Left renal cortex interstitium (tissue), 4 donors: ENCODE results near the gene GPATCH3. TPM values are rescaled to one million over a fixed set of nuclear protein-coding genes. Genes with fewer than 3 reads are reported as not detected.
"Not testable (repeated sequence)": the region's sequence is repeated elsewhere in the genome, so short reads cannot be mapped to it uniquely, and the experiment has no call there.

Source experiments
- DNase-seq, 4 donors: peaks; one replicate each; pipeline ENCODE4 v3.0.0-alpha.2; 2013; ENCODE audit warnings: low read depth in 4 of 4, low spot score in 2 of 4, missing footprints in 1 of 4
- polyA plus RNA-seq, 4 donors: library from polyadenylated mRNA; unstranded; fragments of 120-200 nt; gene quantifications; one replicate each; pipeline ENCODE4 v1.2.1, GENCODE V29; 2013; ENCODE audit not compliant: insufficient read length in 4 of 4

Gene GPATCH3
- polyA plus RNA-seq, 4 donors = 15.1 to 17.0 (median 16.0) TPM

DNA sequence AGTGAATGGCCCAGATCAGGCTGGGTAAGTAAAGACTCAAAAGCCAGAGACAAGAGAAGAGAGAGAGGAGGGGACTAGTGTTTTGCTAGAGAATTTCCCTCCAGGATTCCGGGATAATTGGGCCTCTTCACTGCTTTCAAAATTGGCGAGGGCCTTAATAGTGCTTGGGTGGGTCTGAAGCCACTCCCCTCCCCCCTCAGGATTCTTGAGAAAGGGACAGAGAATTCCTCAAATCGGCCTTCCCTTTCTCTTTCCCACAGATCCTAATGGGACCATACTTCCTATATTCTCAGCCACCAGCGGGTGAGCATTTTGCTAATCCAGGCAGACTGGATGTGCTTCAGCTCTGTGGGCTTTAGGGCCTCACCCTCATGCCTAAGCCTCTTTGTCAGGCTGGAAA is 25.4 kb downstream of the GPATCH3 start:
- no peak for DNase-seq

DNA sequence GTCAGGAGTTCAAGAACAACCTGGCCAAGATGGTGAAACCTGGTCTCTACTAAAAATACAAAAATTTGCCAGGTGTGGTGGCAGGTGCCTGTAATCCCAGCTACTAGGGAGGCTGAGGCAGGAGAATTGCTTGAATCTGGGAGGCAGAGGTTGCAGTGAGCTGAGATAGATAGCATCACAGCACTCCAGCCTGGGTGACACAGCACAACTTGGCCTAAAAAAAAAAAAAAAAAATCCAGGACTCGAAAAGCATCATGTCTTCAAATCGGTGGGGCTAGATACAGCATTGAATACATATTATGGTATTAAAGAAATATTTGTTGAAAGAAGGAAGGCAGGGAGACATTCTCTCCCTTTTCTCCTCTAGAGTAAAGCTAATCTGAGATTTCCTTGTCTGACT is 27.2 kb downstream of the GPATCH3 start:
- not testable (repeated sequence) for DNase-seq

DNA sequence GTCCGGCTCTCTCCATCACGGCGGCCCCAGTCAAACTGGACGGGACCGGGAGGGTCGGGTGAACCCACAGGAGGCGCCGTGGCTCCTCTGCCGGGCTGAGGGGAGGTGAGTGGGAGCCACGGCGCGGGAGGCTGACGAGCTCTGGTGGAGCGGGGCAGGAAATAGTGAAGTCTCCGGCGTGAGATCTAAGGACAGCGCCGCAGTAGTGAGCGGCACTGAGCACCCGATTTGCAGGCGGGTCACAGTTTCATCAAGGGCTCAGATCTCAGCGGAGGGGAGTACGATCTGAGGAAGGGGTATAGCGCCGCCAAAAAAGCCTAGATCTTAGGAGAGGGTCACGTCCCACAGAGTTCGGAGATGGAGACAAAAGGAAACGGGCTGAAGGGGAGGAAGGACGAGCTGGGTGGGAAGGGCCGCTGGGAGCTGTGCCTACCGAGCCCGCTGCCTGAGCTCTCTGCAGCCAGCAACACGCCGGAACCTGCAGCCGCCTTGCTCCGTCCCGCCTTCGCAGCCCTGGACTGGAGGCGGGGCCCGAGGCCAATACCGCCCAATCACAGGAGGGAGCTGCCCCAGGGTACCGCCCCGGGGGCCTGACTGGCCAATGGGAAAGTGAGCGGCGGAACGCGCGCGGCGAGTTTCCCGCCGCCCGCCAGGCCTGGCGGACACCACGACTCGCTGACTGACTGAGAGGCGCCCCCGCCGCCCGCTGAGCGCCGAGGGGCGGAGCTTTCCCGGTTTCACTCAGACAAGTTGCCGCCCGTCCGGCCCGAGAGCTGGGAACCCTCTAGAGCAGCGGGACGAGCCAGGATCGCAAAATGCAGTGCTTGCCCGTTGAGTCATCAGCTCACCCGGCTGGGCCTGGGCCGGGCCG is 35.4 kb downstream of the GPATCH3 start:
- DNase-seq = peak; percentile 87 to 93 (median 91)

DNA sequence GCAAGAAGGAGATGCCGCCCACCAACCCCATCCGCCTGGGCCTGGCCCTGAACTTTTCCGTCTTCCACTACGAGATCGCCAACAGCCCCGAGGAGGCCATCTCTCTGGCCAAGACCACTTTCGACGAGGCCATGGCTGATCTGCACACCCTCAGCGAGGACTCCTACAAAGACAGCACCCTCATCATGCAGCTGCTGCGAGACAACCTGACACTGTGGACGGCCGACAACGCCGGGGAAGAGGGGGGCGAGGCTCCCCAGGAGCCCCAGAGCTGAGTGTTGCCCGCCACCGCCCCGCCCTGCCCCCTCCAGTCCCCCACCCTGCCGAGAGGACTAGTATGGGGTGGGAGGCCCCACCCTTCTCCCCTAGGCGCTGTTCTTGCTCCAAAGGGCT is 36.6 kb downstream of the GPATCH3 start:
- DNase-seq = no peak

DNA sequence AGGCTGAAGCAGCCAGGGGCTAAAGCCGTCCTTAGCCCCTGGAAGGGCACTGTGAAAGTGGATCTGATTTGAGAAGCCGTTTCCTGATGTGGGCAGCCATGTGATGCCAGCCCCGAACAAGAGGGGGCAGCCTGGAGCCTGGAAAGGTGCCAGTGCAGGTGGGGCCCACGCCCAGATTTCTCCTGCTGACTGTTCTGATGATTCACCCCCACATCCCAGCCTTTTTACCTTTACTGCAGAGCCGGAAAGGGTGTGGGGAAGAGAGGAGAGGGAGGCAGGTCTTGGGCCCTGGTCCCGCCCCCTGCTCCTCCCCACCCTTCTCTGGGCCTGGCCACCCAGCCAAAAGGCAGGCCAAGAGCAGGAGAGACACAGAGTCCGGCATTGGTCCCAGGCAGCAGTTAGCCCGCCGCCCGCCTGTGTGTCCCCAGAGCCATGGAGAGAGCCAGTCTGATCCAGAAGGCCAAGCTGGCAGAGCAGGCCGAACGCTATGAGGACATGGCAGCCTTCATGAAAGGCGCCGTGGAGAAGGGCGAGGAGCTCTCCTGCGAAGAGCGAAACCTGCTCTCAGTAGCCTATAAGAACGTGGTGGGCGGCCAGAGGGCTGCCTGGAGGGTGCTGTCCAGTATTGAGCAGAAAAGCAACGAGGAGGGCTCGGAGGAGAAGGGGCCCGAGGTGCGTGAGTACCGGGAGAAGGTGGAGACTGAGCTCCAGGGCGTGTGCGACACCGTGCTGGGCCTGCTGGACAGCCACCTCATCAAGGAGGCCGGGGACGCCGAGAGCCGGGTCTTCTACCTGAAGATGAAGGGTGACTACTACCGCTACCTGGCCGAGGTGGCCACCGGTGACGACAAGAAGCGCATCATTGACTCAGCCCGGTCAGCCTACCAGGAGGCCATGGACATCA is 37.2 kb downstream of the GPATCH3 start, which contains the start of gene SFN:
TSS of gene SFN (plus strand) at position 369 of the 904 bp plus-strand sequence. CDS start at position 433, 64 bp downstream.
- no peak for DNase-seq

DNA sequence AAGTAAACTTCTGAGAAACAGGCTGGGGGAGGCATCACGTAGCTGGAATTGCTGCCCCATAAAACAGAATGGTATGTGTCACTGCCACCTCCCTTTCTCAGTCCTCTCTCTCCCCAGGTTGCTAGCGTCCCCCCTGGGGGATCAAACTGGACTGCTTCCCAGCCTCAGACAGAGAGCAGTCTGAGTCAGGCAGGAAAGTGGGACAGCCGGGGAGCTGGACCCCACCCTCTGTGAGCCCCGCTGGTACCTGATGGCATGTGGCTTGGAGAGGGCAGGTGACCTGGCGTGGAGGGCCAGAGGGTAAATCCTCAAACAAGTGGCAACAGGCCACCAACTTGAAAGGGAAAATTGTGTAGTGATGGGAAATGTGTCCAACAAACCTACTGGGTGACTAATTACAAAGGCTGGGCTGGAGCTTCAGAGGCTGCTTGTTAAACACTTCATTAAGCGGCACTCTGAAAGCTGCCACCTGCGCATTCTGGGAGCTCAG is 38.3 kb downstream of the GPATCH3 start:
- no peak for DNase-seq

DNA sequence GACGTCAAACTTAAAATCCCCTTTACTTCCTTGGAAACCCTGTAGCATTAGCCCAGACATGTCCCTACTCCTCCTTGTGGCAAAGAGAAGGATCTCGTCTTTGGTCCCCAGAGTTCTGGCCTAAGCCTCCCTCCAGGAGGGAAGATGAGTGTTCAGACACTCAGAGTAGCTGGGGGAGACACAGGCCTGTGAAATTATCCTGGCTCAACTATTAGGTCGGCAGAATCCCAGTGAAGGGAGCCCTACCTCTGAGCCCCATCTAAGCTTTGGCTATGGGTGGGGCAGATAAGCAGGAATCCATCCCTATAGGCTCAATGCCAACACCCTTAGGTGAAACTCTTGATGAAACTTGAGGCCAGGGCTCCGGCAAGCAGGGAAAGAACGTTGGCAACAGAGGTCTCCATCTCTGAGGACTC is 39.0 kb downstream of the GPATCH3 start:
- DNase-seq = no peak

DNA sequence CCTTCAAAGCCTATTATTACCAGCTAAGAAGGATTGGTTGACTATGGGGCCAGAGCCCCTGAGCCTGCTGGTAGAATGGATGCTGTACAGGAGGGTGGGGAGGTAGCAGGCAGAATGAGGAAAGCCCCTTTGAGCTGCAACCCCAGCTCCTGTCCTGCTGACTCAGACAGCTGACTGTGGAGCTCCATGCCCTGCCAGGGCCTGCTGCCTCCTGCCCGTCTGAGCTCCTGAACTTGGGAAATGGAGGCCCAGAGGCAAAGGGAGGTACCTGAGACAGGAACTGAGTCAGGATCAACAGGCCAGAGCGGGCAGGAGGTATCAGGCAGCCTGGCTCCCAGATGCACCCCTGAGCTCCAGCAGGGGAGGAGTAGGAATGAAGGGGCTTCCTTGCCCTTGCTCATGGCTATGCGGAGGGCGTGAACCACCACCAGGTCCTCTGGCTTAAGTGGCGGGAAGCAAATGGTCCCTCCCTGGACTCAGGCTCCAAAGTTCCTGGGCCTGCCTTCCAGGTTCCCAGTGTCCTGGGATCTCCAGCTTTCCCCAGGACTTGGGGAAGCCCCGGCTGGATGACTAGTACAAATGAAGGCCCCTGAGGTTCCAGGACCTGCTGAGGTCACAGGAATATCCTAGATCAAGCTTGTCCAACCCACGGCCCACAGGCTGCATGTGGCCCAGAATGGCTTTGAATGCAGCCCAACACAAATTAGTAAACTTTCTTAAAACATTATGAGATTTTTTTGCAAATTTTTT is 41.2 kb downstream of the GPATCH3 start:
- DNase-seq = no peak

DNA sequence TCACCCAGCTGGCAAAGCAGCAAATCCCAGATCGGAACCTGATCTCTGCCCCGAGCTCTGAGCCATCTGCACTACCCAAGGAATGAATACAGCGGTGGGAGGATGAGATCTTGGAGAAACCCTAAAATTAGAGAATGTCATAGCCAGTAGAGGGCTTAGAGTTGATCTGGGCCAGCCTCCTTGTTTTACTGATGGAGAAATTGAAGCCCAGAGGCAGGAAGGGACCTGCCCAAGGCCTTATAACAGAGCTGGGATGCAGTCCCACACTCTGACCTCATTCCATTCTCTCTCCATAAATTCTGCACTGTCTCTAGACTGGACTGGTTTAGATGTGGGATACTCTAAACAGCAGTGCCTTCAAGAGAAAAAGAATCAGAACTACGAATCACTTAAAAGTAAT is 42.1 kb downstream of the GPATCH3 start:
- DNase-seq = no peak

DNA sequence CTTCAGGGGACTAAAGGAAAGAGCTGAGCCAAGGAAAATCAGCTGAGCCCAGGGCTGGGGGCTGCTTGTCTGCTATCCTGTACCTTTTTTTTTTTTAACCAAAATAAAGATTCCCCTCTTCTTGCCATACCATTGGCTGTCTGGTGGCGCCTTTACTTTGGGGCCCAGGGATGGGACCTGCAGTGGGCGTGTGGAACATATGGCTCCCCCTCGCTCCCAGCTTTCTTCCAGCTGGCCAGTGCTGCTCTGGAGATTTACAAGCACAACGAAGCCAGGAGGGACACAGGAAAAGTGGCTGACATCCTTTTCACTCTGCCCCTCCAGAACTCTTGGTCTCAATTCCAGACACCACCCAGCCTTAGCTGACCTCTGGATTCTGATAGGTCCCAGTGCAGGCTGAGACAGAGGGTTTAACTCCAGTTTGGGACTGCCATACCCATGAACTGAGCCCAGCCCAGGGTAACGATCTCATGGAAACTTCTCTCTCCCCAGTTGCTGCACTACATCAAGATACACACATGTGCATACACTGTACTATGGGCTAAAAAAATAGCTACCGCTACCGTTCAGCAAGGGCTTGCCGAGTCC is 42.7 kb downstream of the GPATCH3 start:
- no peak for DNase-seq

DNA sequence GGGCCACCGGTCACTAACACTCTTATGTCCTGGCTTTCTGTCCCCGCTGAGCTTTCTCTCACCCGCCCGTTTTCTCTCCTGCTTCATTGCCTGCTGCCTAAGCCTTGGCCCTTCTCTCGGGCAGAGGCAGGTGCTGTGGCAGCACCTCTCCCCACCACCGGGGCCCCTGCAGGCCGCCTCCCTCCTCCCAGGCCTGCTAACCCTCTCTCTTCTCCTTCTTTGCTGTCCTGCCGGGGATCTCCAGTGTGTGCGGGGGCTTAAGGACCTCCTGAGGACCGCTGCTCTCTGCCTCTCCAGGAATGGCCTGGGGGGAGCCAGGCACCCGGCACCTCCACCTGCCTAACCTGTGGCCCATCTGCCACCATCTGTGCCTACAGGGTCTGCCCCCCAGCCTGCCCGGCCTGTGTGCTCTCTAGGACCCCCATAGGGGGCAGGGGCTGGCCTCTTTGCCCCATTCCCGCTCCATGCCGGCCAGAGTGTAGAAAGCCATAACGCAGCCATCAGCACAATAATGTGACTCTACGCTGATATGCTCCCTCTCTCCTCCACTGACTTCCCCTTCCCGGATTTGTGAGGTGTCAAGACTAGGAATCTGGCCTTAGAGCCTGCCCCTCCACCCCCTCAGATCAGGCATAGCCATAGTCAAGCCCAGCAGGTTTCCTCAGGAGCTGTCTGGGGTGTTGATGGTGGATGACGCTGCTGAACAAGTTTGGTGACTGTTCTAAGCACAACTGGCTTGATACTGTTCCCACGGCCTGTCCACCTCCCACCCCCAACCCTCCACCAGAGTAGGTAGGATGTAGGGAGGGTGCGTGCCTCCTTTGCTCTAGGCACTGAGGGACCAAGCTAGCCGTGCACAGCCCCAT is 43.4 kb downstream of the GPATCH3 start:
- DNase-seq = no peak

DNA sequence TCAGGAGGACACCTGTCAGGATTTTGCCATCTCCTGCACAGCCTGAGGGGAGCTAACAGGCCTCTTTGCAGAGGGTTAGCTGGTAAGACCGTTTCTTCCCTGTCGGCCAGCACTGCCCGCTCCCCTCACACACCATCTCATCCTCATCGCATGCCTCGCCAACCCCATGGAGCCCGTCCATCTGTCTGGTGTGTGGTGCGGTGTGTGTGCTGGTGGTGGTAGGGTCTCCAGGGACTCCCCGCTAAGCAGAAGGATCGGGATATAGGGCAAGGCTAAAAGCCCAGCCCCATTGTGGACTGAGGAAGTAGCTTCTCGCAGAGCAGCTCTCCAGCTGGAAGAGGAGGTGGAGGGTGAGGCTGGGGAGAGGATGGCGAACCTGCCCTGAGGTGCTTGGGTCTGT is 44.1 kb downstream of the GPATCH3 start:
- no peak for DNase-seq

DNA sequence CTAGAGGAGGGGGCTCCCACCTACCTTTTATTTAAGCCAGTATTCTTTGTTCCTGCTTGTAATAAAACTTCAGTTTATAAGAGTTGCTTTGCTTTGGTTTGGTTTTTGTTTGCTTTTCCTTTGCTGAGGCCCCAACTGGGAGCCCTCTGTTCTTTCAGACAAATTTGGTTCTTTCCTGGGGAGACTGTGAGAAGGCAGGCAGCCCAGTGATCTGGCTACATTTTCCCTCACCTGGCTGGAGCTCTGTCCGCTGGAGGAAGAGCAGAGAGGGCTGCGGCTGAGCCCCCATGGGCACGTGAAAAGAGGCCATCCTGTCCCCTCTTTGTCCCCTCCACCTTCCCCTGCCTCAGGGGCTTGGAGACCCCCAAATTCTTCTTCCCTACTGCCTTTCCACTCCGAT is 44.6 kb downstream of the GPATCH3 start:
- DNase-seq = no peak

DNA sequence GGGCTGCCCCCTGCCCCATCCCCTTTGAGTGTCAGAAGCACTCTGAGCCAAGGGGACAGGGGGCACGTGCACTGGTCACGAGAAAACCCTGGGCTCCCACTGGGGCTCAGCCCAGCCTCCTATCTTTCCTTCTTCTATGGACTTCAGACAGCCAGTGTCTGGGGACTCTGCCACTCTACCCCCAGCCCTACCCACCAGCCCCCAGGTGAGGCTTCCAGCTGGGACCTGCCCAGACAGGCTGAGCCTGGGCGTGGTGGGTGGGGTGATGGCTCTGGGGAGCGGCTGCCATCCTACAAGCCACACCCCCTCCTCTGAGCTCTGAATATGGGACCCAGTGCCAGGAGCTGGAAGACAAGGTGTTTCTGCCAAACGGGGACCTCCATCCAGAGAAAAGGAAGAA is 45.4 kb downstream of the GPATCH3 start:
- no peak for DNase-seq

DNA sequence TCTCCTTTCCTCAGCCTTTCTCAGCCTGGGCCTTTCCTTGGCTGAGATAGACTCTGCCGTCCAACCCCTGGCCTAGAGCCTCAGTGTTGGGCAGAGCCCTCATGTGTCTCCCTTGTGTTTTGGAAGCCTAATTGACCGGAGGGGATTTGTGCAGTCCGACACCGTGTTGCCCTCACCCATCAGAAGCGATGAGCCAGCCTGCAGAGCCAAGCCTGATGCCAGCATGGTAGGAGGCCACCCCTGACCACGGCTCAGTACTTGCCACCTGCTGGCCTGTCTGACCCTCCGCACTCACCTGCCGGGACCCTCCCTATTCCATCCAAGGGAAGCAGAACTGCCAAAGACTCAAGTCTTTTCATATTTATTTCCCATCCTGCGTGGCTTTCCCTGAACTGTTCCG is 46.7 kb downstream of the GPATCH3 start:
- no peak for DNase-seq

DNA sequence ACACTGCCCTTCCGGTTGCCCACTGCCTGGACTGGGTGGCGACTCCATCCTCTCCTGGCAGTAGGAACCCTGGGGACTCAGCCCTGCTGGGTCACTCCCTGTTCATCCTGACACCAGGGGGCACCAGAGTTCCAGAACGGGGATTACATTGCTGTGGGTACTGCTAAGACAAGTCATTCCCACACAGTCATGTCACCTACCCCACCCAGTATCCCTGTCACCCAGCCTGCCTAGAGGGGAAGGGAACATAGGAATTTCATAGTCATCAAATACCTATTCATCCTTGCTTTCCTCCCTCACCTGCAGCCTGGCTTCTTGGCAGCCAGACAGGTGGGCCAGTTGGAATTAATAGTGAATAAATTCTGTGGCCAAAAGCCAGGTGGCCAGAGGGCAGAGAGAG is 47.1 kb downstream of the GPATCH3 start:
- peak in 1 of 4 donors; percentile 69 for DNase-seq

DNA sequence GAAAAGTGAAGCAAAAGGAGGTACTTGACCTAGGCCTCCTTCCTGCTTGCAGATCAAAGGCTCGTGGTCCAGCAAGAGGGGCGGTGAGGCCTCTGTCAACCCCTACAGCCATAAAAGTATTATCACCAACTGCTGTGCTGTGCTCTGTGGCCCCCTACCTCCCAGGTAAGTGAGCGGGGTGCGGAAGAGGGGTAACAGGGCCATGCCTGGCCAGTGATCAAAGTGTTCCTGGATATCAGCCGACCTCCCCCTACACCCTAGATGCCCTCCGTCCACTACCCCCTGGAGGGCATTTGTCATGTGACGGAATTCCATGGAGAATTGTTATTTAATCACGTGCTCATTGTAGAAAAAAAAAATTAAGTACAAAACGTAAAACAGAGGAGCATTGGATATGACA is 47.6 kb downstream of the GPATCH3 start:
- no peak for DNase-seq

DNA sequence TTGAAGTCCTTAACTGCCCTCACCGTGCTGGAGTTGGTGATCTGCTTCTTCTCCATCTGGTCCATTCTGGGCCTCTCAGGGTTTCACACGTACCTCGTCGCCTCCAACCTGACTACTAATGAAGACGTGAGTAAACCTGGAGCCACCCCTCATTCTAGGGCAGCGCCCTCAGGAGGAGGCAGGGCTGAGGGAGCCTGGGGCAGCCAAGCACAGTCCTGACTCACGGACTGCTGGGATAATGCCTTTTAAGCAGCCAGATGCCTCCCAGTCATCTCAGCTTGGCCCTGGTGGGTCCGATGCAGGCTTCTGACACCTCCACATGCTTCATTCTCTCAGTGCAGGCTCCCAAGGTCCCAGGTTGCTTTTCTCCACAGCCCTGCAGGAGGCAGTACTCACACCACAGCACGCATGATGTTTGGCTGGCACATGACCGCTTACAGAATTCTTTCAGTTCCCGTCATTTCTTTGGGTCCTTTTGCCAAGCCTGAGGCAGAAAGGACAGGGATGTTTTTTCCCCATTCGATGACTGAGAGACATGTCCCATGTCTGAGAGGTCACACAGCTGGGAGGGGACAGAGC is 49.1 kb downstream of the GPATCH3 start:
- DNase-seq = no peak
